Central memory CD8-positive, alpha-beta T cell (primary cell): ENCODE data around the gene AJM1.
"Not testable (repeated sequence)": the region's sequence is repeated elsewhere in the genome, so short reads cannot be mapped to it uniquely, and the experiment has no call there.

Source experiments
- ATAC-seq: fragments of 150-1000 bp; cut with Tn5 transposase; replicated peaks from 2 replicates; pipeline ENCODE4 v1.10.0; 2022; ENCODE audit warnings: mild to moderate bottlenecking, moderate FRiP score, moderate number of reproducible peaks; ENCODE audit not compliant: poor library complexity, severe bottlenecking; ENCODE audit errors: extremely low read depth
- DNase-seq, 2 donors: peaks; one replicate each; pipeline ENCODE4 v3.0.0; 2021; ENCODE audit warnings: low spot score in 2 of 2
- H3K27ac Mint-ChIP-seq: one replicate; pipeline ENCODE4 v1.8.0; 2022; ENCODE audit warnings: low read depth, mild to moderate bottlenecking, moderate library complexity, mixed read lengths
- H3K27me3 Mint-ChIP-seq: one replicate; pipeline ENCODE4 v1.8.0; 2022; ENCODE audit warnings: mixed read lengths
- H3K36me3 Mint-ChIP-seq: one replicate; pipeline ENCODE4 v1.8.0; 2022; ENCODE audit warnings: mild to moderate bottlenecking, moderate library complexity, mixed read lengths; ENCODE audit not compliant: insufficient read depth
- H3K4me1 Mint-ChIP-seq: one replicate; pipeline ENCODE4 v1.8.0; 2022; ENCODE audit warnings: mixed read lengths
- H3K4me3 Mint-ChIP-seq: one replicate; pipeline ENCODE4 v1.8.0; 2022; ENCODE audit warnings: mild to moderate bottlenecking, moderate library complexity, mixed read lengths
- H3K9me3 Mint-ChIP-seq: one replicate; pipeline ENCODE4 v1.8.0; 2022; ENCODE audit warnings: mixed read lengths

Gene AJM1

GRCh38 chr9:136842380-136842948 is at the start of gene AJM1:
TSS of gene AJM1 (plus strand) at chr9:136842478. CDS start at chr9:136844415, 1,937 bp downstream.
- DNase-seq, result peak; percentile 69 to 74
- Mint-ChIP-seq H3K27ac (peak within 1 kb of the TSS; percentile 78), H3K4me3 (peak within 1 kb of the TSS; percentile 90), H3K36me3 (peaks cover 33% of the 10 kb centered on the region), H3K4me1 (peaks cover 15% of the 10 kb centered on the region)
- peak; percentile 91 for ATAC-seq
- not testable (repeated sequence) for H3K9me3 Mint-ChIP-seq, H3K27me3 Mint-ChIP-seq

- H3K4me1 Mint-ChIP-seq, result peaks cover 6% of the 10 kb centered on the region
- peaks cover 9% of the 10 kb centered on the region for H3K36me3 Mint-ChIP-seq
- DNase-seq (no peak), ATAC-seq (no peak)
- no peaks in the 10 kb centered on the region for H3K9me3 Mint-ChIP-seq
- H3K4me3 Mint-ChIP-seq, result no peak overlapping the region
- no peak overlapping the region for H3K27ac Mint-ChIP-seq
- H3K27me3 Mint-ChIP-seq, result no peaks in the 10 kb centered on the region
Measured at GRCh38 chr9:136793086-136793946, 49.0 kb upstream of the AJM1 start.

- Mint-ChIP-seq H3K27ac (no peak overlapping the region), H3K36me3 (peaks cover 10% of the 10 kb centered on the region), H3K4me1 (peaks cover 6% of the 10 kb centered on the region), H3K27me3 (no peaks in the 10 kb centered on the region), H3K9me3 (no peaks in the 10 kb centered on the region), H3K4me3 (no peak overlapping the region)
- DNase-seq (no peak), ATAC-seq (no peak)
Measured at GRCh38 chr9:136794281-136794999, 47.8 kb upstream of the AJM1 start.

- DNase-seq (no peak), ATAC-seq (no peak)
- Mint-ChIP-seq H3K27ac (no peak overlapping the region), H3K36me3 (peaks cover 13% of the 10 kb centered on the region), H3K4me1 (peaks cover 7% of the 10 kb centered on the region), H3K27me3 (no peaks in the 10 kb centered on the region), H3K9me3 (no peaks in the 10 kb centered on the region), H3K4me3 (no peak overlapping the region)
Measured at GRCh38 chr9:136795000-136795348, 47.3 kb upstream of the AJM1 start.

- no peak for ATAC-seq
- no peaks in the 10 kb centered on the region for H3K9me3 Mint-ChIP-seq
- H3K27ac Mint-ChIP-seq, result no peak within 1 kb of the TSS
- H3K27me3 Mint-ChIP-seq, result no peaks in the 10 kb centered on the region
- H3K36me3 Mint-ChIP-seq, result peaks cover 8% of the 10 kb centered on the region
- DNase-seq, result no peak
- peaks cover 19% of the 10 kb centered on the region for H3K4me1 Mint-ChIP-seq
- no peak within 1 kb of the TSS for H3K4me3 Mint-ChIP-seq
Measured at GRCh38 chr9:136796238-136796774, 46.0 kb upstream of the AJM1 start, which contains the start of gene CCDC183. TSS of gene CCDC183 (plus strand) at chr9:136796338. CDS start at chr9:136796398, 60 bp downstream.

- not testable (repeated sequence) for H3K36me3 Mint-ChIP-seq, DNase-seq, H3K9me3 Mint-ChIP-seq, H3K4me3 Mint-ChIP-seq, H3K27ac Mint-ChIP-seq, H3K27me3 Mint-ChIP-seq, ATAC-seq
- H3K4me1 Mint-ChIP-seq, result peaks cover 20% of the 10 kb centered on the region
Measured at GRCh38 chr9:136796775-136797347, 45.4 kb upstream of the AJM1 start.

- Mint-ChIP-seq H3K4me1 (peaks cover 15% of the 10 kb centered on the region), H3K9me3 (no peaks in the 10 kb centered on the region), H3K36me3 (peaks cover 8% of the 10 kb centered on the region), H3K27ac (no peak overlapping the region), H3K27me3 (no peaks in the 10 kb centered on the region), H3K4me3 (no peak overlapping the region)
- ATAC-seq, result no peak
- DNase-seq, result no peak
Measured at GRCh38 chr9:136798708-136799078, 43.6 kb upstream of the AJM1 start.

GRCh38 chr9:136799079-136799853 is 43.0 kb upstream of the AJM1 start:
- no peak for DNase-seq
- Mint-ChIP-seq H3K27ac (no peak overlapping the region), H3K4me3 (peak overlapping the region; percentile 70), H3K36me3 (peaks cover 7% of the 10 kb centered on the region), H3K4me1 (peaks cover 15% of the 10 kb centered on the region), H3K27me3 (no peaks in the 10 kb centered on the region), H3K9me3 (no peaks in the 10 kb centered on the region)
- ATAC-seq, result no peak

GRCh38 chr9:136799854-136800657 is 42.2 kb upstream of the AJM1 start:
- ATAC-seq (peak; percentile 64), DNase-seq (peak; percentile 41 to 44)
- H3K4me1 Mint-ChIP-seq, result peaks cover 15% of the 10 kb centered on the region
- H3K27me3 Mint-ChIP-seq, result no peaks in the 10 kb centered on the region
- H3K27ac Mint-ChIP-seq, result no peak overlapping the region
- peaks cover 5% of the 10 kb centered on the region for H3K36me3 Mint-ChIP-seq
- no peaks in the 10 kb centered on the region for H3K9me3 Mint-ChIP-seq
- peak overlapping the region; percentile 70 for H3K4me3 Mint-ChIP-seq

- DNase-seq (no peak), ATAC-seq (no peak)
- Mint-ChIP-seq H3K9me3 (no peaks in the 10 kb centered on the region), H3K27me3 (no peaks in the 10 kb centered on the region), H3K4me3 (no peak overlapping the region), H3K27ac (no peak overlapping the region), H3K4me1 (peaks cover 30% of the 10 kb centered on the region), H3K36me3 (peaks cover 10% of the 10 kb centered on the region)
Measured at GRCh38 chr9:136802321-136802720, 40.0 kb upstream of the AJM1 start.

GRCh38 chr9:136803009-136803550 is 39.2 kb upstream of the AJM1 start:
- Mint-ChIP-seq H3K4me1 (peaks cover 31% of the 10 kb centered on the region), H3K36me3 (peaks cover 14% of the 10 kb centered on the region)
- DNase-seq, H3K9me3 Mint-ChIP-seq, H3K4me3 Mint-ChIP-seq, H3K27me3 Mint-ChIP-seq, H3K27ac Mint-ChIP-seq, ATAC-seq: not testable (repeated sequence)
